SK-N-SH (cell line): ENCODE measurements around the gene CIROP. TPM values are rescaled to one million over a fixed set of nuclear protein-coding genes. Genes with fewer than 3 reads are reported as not detected.
A peak's percentile ranks its signal among the peaks of the same experiment; 100 is the strongest.

ENCODE experiments used
- CTCF ChIA-PET: fragments of 300-600, 350-600 bp; formaldehyde crosslinking; extraction: SDS; loops from one replicate; lab custom pipeline; 2021; lab: Yijun Ruan, JAX
- POLR2A ChIA-PET: fragments of 350-600 bp; sonication (Branson Sonifier 250); formaldehyde crosslinking; extraction: SDS; loops from one replicate; lab custom pipeline; 2020; ENCODE audit warnings: antibody characterized with exemption, inconsistent platforms; lab: Yijun Ruan, JAX
- DNase-seq: peaks from one replicate; pipeline ENCODE4 v3.0.0; 2012
- H2AFZ ChIP-seq: fragments of 200-600 bp; sonication (generic); 2 replicates; pipeline ENCODE4 v1.8.1; 2016; ENCODE audit warnings: antibody characterized with exemption, mild to moderate bottlenecking, low read depth
- H3F3A ChIP-seq: fragments of 200-600 bp; sonication (generic); replicated peaks from 2 replicates; pipeline ENCODE3; 2016; ENCODE audit warnings: antibody characterized with exemption, mild to moderate bottlenecking; ENCODE audit not compliant: insufficient read depth
- H3K27ac ChIP-seq, 2 experiments: fragments of 200-500 bp in 1 of 2; fragments of 200-600 bp in 1 of 2; sonication (Bioruptor generic) in 1 of 2; sonication (generic), shearing (Covaris generic) in 1 of 2; 2 replicates each; pipeline versions ENCODE4 v1.5.1 to v1.6.1; 2014 to 2016; ENCODE audit warnings: low read depth in 2 of 2, inconsistent platforms in 1 of 2, low read length in 1 of 2, mild to moderate bottlenecking in 1 of 2, mixed read lengths in 1 of 2
- H3K27me3 ChIP-seq: fragments of 200-600 bp; sonication (generic), shearing (Covaris generic); 2 replicates; pipeline ENCODE4 v1.6.1; 2016; ENCODE audit warnings: mixed run types; ENCODE audit not compliant: insufficient read depth
- H3K36me3 ChIP-seq, 2 experiments: fragments of 200-500 bp in 1 of 2; fragments of 200-600 bp in 1 of 2; sonication (Bioruptor generic) in 1 of 2; sonication (generic) in 1 of 2; replicated peaks in 1 of 2; 2 replicates each; pipeline versions ENCODE3 to v1.5.1; 2014 to 2016; ENCODE audit warnings: low read length in 1 of 2, mild to moderate bottlenecking in 1 of 2; ENCODE audit not compliant: insufficient read depth in 2 of 2, control insufficient read depth in 1 of 2
- H3K4me1 ChIP-seq, 2 experiments: fragments of 200-500 bp in 1 of 2; fragments of 200-600 bp in 1 of 2; sonication (Bioruptor generic) in 1 of 2; sonication (generic), shearing (Covaris generic) in 1 of 2; 2 replicates each; pipeline versions ENCODE4 v1.5.1 to v1.6.1; 2014 to 2016; ENCODE audit warnings: low read depth in 1 of 2, low read length in 1 of 2, mixed run types in 1 of 2; ENCODE audit not compliant: insufficient read depth in 2 of 2, control insufficient read depth in 1 of 2
- H3K4me2 ChIP-seq: fragments of 200-600 bp; sonication (generic), shearing (Covaris generic); 2 replicates; pipeline ENCODE4 v1.6.1; 2017; ENCODE audit warnings: mixed run types
- H3K4me3 ChIP-seq, 2 experiments: fragments of 200-500 bp in 1 of 2; fragments of 200-600 bp in 1 of 2; sonication (Bioruptor generic) in 1 of 2; sonication (generic), shearing (Covaris generic) in 1 of 2; 2 replicates each; pipeline versions ENCODE4 v1.5.1 to v1.8.1; 2014 to 2016; ENCODE audit warnings: low read depth in 2 of 2, inconsistent platforms in 1 of 2, low read length in 1 of 2, mild to moderate bottlenecking in 1 of 2, mixed read lengths in 1 of 2, moderate library complexity in 1 of 2
- H3K79me2 ChIP-seq: fragments of 200-600 bp; sonication (generic); 2 replicates; pipeline ENCODE4 v1.8.1; 2017; ENCODE audit warnings: mild to moderate bottlenecking; ENCODE audit not compliant: insufficient read depth
- H3K9ac ChIP-seq: fragments of 200-600 bp; sonication (generic); 2 replicates; pipeline ENCODE4 v1.6.1; 2017; ENCODE audit warnings: mixed run types
- H3K9me2 ChIP-seq: fragments of 200-600 bp; sonication (generic); 2 replicates; pipeline ENCODE4 v1.6.1; 2017; ENCODE audit warnings: mixed run types
- H3K9me3 ChIP-seq: fragments of 200-600 bp; sonication (generic); 2 replicates; pipeline ENCODE4 v1.6.1; 2017; ENCODE audit warnings: mixed run types, mild to moderate bottlenecking, moderate library complexity
- H4K20me1 ChIP-seq: fragments of 200-600 bp; sonication (generic); 2 replicates; pipeline ENCODE4 v1.6.1; 2017; ENCODE audit warnings: mild to moderate bottlenecking, mixed run types; ENCODE audit not compliant: insufficient read depth
- ELF1 ChIP-seq: IDR thresholded peaks from 2 replicates; pipeline ENCODE4 v1.4.0; 2012
- EP300 ChIP-seq, 2 experiments: IDR thresholded peaks; 2 replicates each; pipeline versions ENCODE4 v1.4.0 to v1.6.1; 2012; ENCODE audit warnings: borderline replicate concordance in 1 of 2, low read depth in 1 of 2, low read length in 1 of 2
- EZH2phosphoT487 ChIP-seq: fragments of 200-600 bp; sonication (generic); IDR thresholded peaks from 2 replicates; pipeline ENCODE4 v1.6.1; 2017; ENCODE audit warnings: low read depth, mixed run types, mild to moderate bottlenecking, antibody characterized with exemption, moderate library complexity, borderline replicate concordance
- GATA2 ChIP-seq: sonication (generic); formaldehyde crosslinking; IDR thresholded peaks from 2 replicates; pipeline ENCODE4 v1.5.0; 2020; ENCODE audit warnings: mild to moderate bottlenecking, missing genetic modification reagents
- JUND ChIP-seq: IDR thresholded peaks from 2 replicates; pipeline ENCODE4 v1.4.0; 2012
- MEF2A ChIP-seq: IDR thresholded peaks from 2 replicates; pipeline ENCODE4 v1.4.0; 2012; ENCODE audit warnings: low read depth, borderline replicate concordance
- NRF1 ChIP-seq: IDR thresholded peaks from 2 replicates; pipeline ENCODE4 v1.6.1; 2012; ENCODE audit warnings: low read depth, mild to moderate bottlenecking, low read length
- RCOR1 ChIP-seq: fragments of 150-350 bp; IDR thresholded peaks from 2 replicates; pipeline ENCODE4 v1.6.1; 2017; ENCODE audit warnings: antibody characterized with exemption, low read length
- RXRA ChIP-seq: IDR thresholded peaks from 2 replicates; pipeline ENCODE4 v1.4.0; 2012; ENCODE audit warnings: low read depth, mild to moderate bottlenecking, borderline replicate concordance
- SIN3A ChIP-seq: IDR thresholded peaks from 2 replicates; pipeline ENCODE4 v1.6.1; 2012; ENCODE audit warnings: low read depth, mild to moderate bottlenecking, low read length, moderate library complexity, borderline replicate concordance
- SMC3 ChIP-seq: IDR thresholded peaks from 2 replicates; pipeline ENCODE4 v1.6.1; 2012; ENCODE audit warnings: low read depth, low read length, improper control_type of control experiment
- TAF1 ChIP-seq: IDR thresholded peaks from 2 replicates; pipeline ENCODE4 v1.6.1; 2012; ENCODE audit warnings: low read depth, mild to moderate bottlenecking, low read length, moderate library complexity, borderline replicate concordance
- WGBS: methylation state at CpG from one replicate; pipeline ENCODE4 v1.1.6; 2017; ENCODE audit warnings: low lambda C conversion rate; 5-methylcytosine and 5-hydroxymethylcytosine counted together
- polyA plus RNA-seq, 3 experiments: library from polyadenylated mRNA; depleted of rRNA; stranded (reverse); fragments of >200 nt; gene quantifications; 2 replicates each; pipeline ENCODE4 v1.2.3, GENCODE V29; 2012
- TF ChIP-seq, protein P1 (sequence below): fragments of 150-350 bp; IDR thresholded peaks from 2 replicates; pipeline ENCODE4 v1.6.1; 2016; ENCODE audit warnings: mild to moderate bottlenecking, low read depth, low read length
- TF ChIP-seq, protein P2 (sequence below): fragments of 150-350 bp; IDR thresholded peaks from 2 replicates; pipeline ENCODE4 v1.6.1; 2017; ENCODE audit warnings: antibody characterized with exemption, low read length, low read depth, borderline replicate concordance
- TF ChIP-seq, protein P3 (sequence below): IDR thresholded peaks from 2 replicates; pipeline ENCODE4 v1.4.0; 2012; ENCODE audit warnings: low read depth, borderline replicate concordance
- TF ChIP-seq, protein P4 (sequence below): IDR thresholded peaks from 2 replicates; pipeline ENCODE4; 2012

CIROP gene
- polyA plus RNA-seq, 1 of the 3 experiments (the other 2 are of a cell fraction) = not detected

DNA sequence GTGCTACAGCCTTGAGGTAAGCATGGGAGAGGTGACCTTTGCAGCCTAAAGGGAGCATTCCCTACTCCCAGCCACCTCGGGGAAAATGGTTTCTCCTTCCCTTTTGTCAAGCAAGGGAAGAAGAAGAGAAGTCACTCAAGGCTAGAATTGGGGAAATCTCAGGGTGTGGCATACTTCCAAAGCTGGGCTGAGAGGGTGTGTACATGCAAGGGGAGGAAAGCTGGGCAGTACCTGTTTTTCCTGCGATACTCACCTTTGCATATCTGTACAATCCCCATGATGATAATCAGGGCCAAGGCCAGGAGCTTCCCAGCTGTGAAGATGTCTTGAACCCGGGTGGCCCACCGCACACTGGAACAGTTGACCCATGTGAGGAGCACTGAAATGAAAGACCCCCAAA, 38.0 kb upstream of the CIROP start:
- H3K4me2 ChIP-seq = no peak overlapping the region
- POLR2A ChIA-PET = no interaction called here
- 36% methylated on average over 4 of the region's 4 CpGs for WGBS

GRCh38 chr14:23141706-23142444, 37.1 kb upstream of the CIROP start:
- peak; percentile 39 for DNase-seq
- CTCF ChIA-PET = interaction anchor here (1.4 to 3.2 kb wide), 2 partner anchors 21 to 45 kb away, joined by 11 to 28 read pairs; no protein-coding TSS in a partner anchor
- WGBS = 30% methylated on average over 7 of the region's 7 CpGs
- TF ChIP-seq EZH2phosphoT487 = no peak
- no peak for TF ChIP-seq MEF2A
- no peak for TF ChIP-seq JUND
- TF ChIP-seq, protein P1, sequence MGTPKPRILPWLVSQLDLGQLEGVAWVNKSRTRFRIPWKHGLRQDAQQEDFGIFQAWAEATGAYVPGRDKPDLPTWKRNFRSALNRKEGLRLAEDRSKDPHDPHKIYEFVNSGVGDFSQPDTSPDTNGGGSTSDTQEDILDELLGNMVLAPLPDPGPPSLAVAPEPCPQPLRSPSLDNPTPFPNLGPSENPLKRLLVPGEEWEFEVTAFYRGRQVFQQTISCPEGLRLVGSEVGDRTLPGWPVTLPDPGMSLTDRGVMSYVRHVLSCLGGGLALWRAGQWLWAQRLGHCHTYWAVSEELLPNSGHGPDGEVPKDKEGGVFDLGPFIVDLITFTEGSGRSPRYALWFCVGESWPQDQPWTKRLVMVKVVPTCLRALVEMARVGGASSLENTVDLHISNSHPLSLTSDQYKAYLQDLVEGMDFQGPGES = no peak
- TF ChIP-seq, protein P2, sequence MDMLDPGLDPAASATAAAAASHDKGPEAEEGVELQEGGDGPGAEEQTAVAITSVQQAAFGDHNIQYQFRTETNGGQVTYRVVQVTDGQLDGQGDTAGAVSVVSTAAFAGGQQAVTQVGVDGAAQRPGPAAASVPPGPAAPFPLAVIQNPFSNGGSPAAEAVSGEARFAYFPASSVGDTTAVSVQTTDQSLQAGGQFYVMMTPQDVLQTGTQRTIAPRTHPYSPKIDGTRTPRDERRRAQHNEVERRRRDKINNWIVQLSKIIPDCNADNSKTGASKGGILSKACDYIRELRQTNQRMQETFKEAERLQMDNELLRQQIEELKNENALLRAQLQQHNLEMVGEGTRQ = no peak
- no peak for TF ChIP-seq TAF1
- TF ChIP-seq EP300 (IDR thresholded peaks at IDR 0.05; ENCODE audit: borderline replicate concordance in 1 of 2, low read depth in 1 of 2, low read length in 1 of 2) = no peak
- TF ChIP-seq NRF1 = no peak
- TF ChIP-seq SMC3 = no peak
- TF ChIP-seq RXRA = no peak
- TF ChIP-seq ELF1 = no peak

More for the DNA sequence above, 38.0 kb upstream of the CIROP start:
- H3F3A ChIP-seq = no peaks in the 10 kb centered on the region
- no peak for DNase-seq
- H3K4me1 ChIP-seq = no peaks in the 10 kb centered on the region; a peak in 1 of 4 replicates
- no peaks in the 10 kb centered on the region for H3K79me2 ChIP-seq
- no peaks in the 10 kb centered on the region; the same call in 1 of the 2 replicates for H3K27me3 ChIP-seq
- no peaks in the 10 kb centered on the region for H3K9me3 ChIP-seq
- H2AFZ ChIP-seq = no peak overlapping the region
- no peak overlapping the region for H3K27ac ChIP-seq
- H3K9ac ChIP-seq = no peak overlapping the region
- no peak overlapping the region for H3K4me3 ChIP-seq
- TF ChIP-seq, protein P3, sequence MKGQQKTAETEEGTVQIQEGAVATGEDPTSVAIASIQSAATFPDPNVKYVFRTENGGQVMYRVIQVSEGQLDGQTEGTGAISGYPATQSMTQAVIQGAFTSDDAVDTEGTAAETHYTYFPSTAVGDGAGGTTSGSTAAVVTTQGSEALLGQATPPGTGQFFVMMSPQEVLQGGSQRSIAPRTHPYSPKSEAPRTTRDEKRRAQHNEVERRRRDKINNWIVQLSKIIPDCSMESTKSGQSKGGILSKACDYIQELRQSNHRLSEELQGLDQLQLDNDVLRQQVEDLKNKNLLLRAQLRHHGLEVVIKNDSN = no peak
- TF ChIP-seq, protein P1 = no peak
- TF ChIP-seq SIN3A = no peak
- TF ChIP-seq, protein P4, sequence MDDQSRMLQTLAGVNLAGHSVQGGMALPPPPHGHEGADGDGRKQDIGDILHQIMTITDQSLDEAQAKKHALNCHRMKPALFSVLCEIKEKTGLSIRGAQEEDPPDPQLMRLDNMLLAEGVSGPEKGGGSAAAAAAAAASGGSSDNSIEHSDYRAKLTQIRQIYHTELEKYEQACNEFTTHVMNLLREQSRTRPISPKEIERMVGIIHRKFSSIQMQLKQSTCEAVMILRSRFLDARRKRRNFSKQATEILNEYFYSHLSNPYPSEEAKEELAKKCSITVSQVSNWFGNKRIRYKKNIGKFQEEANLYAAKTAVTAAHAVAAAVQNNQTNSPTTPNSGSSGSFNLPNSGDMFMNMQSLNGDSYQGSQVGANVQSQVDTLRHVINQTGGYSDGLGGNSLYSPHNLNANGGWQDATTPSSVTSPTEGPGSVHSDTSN = no peak
- TF ChIP-seq RCOR1 = no peak
- no peak for TF ChIP-seq GATA2 (CRISPR knock-in tag)
- H3K9me2 ChIP-seq = no peaks in the 10 kb centered on the region
- no peaks in the 10 kb centered on the region for H3K36me3 ChIP-seq
- H4K20me1 ChIP-seq = no peaks in the 10 kb centered on the region
- CTCF ChIA-PET = interaction anchor here (0.7 to 3.2 kb wide), 2 partner anchors 22 to 122 kb away, joined by 3 to 28 read pairs; no protein-coding TSS in a partner anchor

More at GRCh38 chr14:23141706-23142444, 37.1 kb upstream of the CIROP start:
- no peaks in the 10 kb centered on the region for H3F3A ChIP-seq
- H3K9me3 ChIP-seq = no peaks in the 10 kb centered on the region
- no peak overlapping the region for H3K9ac ChIP-seq
- H3K79me2 ChIP-seq = no peaks in the 10 kb centered on the region
- POLR2A ChIA-PET = no interaction called here
- no peak overlapping the region for H3K4me2 ChIP-seq
- H2AFZ ChIP-seq = no peak overlapping the region
- no peaks in the 10 kb centered on the region; a peak in 1 of 4 replicates for H3K4me1 ChIP-seq
- no peak overlapping the region for H3K27ac ChIP-seq
- no peaks in the 10 kb centered on the region for H3K9me2 ChIP-seq
- no peaks in the 10 kb centered on the region for H3K36me3 ChIP-seq
- no peaks in the 10 kb centered on the region for H4K20me1 ChIP-seq
- H3K27me3 ChIP-seq = no peaks in the 10 kb centered on the region; the same call in 1 of the 2 replicates
- no peak overlapping the region for H3K4me3 ChIP-seq
